Esophagus muscularis mucosa (tissue), 4 donors: ENCODE measurements around the gene UBE2D4. TPM values are rescaled to one million over a fixed set of nuclear protein-coding genes. Genes with fewer than 3 reads are reported as not detected.
A peak's percentile ranks its signal among the peaks of the same experiment; 100 is the strongest.
"Not testable (repeated sequence)": the region's sequence is repeated elsewhere in the genome, so short reads cannot be mapped to it uniquely, and the experiment has no call there.

ENCODE experiments used
- DNase-seq: peaks from one replicate; pipeline ENCODE4 v3.0.0-alpha.2; 2017; ENCODE audit errors: extremely low spot score
- H3K27ac ChIP-seq, 4 donors: fragments of 200-600 bp; sonication (generic); replicated peaks in 1 of 4; 1 replicate in 3 of 4; 2 replicates in 1 of 4; pipeline ENCODE4 v1.5.1; 2016 to 2019; ENCODE audit warnings: mild to moderate bottlenecking in 1 of 4
- H3K27me3 ChIP-seq, 4 donors: fragments of 200-600 bp; sonication (generic); one replicate each; pipeline versions ENCODE4 v1.5.1 to v1.6.0; 2016 to 2019
- H3K36me3 ChIP-seq, 4 donors: fragments of 200-600 bp; sonication (generic); one replicate each; pipeline ENCODE4 v1.5.1; 2016 to 2019
- H3K4me1 ChIP-seq, 4 donors: fragments of 200-600 bp; sonication (generic); one replicate each; pipeline ENCODE4 v1.5.1; 2016 to 2019
- H3K4me3 ChIP-seq, 4 donors: fragments of 200-600 bp; sonication (generic); 1 replicate in 2 of 4; 2 replicates in 2 of 4; pipeline ENCODE4 v1.5.1; 2016 to 2019; ENCODE audit warnings: mild to moderate bottlenecking in 4 of 4, moderate library complexity in 1 of 4
- H3K9me3 ChIP-seq, 4 donors: fragments of 200-600 bp; sonication (generic); 1 replicate in 3 of 4; 2 replicates in 1 of 4; pipeline ENCODE4 v1.5.1; 2016 to 2019
- CTCF ChIP-seq, 3 experiments: fragments of 200-600 bp in 2 of 3; fragments of 450-650 bp in 1 of 3; sonication (generic) in 2 of 3; IDR thresholded peaks; one replicate each; pipeline ENCODE4 v1.5.1; 2017 to 2019; ENCODE audit warnings: antibody characterized with exemption in 3 of 3, mild to moderate bottlenecking in 2 of 3, moderate library complexity in 1 of 3
- EP300 ChIP-seq: sonication (generic); formaldehyde crosslinking; IDR thresholded peaks from one replicate; pipeline ENCODE4 v1.6.1; 2017; ENCODE audit warnings: antibody characterized with exemption
- POLR2A ChIP-seq: fragments of 450-650 bp; IDR thresholded peaks from one replicate; pipeline ENCODE4 v1.6.1; 2017; ENCODE audit warnings: antibody characterized with exemption, moderate library complexity, mild to moderate bottlenecking, low read depth
- POLR2AphosphoS5 ChIP-seq, 2 donors: sonication (generic); formaldehyde crosslinking; IDR thresholded peaks; one replicate each; pipeline ENCODE4 v1.6.1; 2017; ENCODE audit warnings: antibody characterized with exemption in 2 of 2
- WGBS: methylation state at CpG from one replicate; pipeline ENCODE4 v1.1.5; 2018; 5-methylcytosine and 5-hydroxymethylcytosine counted together
- intact Hi-C: fragments of 100-400 bp; cut with DNase I; formaldehyde crosslinking; loops from one replicate; pipeline ENCODE4 v1.15.1; 2023
- total RNA-seq, 4 donors: library from RNA; depleted of rRNA; stranded (reverse); fragments of >200 nt; gene quantifications; one replicate each; pipeline versions ENCODE4 v1.1.0 to v1.2.1, GENCODE V29; 2016

The UBE2D4 gene
- total RNA-seq, 4 donors from 2014 or later = 20.1 to 36.4 (median 26.3) TPM

GRCh38 chr7:43953071-43953470 lies 26.8 kb downstream of the UBE2D4 start:
- TF ChIP-seq POLR2A = no peak
- TF ChIP-seq CTCF (IDR thresholded peaks at IDR 0.05) = no peak
- no peak for TF ChIP-seq POLR2AphosphoS5 (IDR thresholded peaks at IDR 0.05)
- Histone ChIP-seq H3K27me3 (no peaks in the 10 kb centered on the region), H3K27ac (no peak overlapping the region), H3K4me1 (no peaks in the 10 kb centered on the region), H3K9me3 (no peaks in the 10 kb centered on the region), H3K4me3 (no peak overlapping the region), H3K36me3 (peaks cover 26 to 80% (median 56%) of the 10 kb centered on the region in 4 donors)
- intact Hi-C loops = no loop called here
- WGBS = 97% methylated on average over 5 of the region's 5 CpGs
- no peak for DNase-seq

DNA sequence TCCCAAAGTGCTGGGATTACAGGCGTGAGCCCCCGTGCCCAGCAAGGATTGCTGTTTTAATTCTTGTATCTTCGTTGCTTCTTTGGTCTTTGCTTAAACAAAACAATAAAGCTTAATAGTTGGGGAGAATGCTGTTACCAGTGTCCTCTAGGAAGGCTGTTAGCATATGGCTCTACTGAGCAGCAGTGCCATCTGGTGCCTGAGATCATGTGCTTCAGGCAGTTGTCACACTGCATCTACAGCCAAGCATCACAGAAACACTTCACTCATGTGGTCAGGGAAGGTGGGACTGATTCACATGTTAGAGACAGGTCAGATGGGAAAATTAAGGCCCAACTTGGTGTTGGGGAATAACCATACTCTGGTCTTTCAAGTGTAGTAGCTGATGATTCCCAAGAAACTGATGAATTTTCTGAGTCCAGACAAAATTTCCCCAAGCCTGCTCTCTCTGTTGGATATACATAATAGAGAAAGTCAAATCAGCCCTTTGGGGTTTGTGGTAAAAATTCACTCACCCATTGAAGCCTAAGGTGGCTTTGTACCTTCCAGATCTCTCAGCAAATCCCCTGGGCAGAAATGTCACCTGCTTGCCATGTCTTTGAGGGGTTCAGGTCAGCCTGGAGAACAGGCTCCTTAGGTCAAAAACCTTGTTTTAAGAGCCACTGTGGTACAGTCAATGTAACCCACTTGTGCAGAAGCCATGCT lies 28.4 kb downstream of the UBE2D4 start:
- no peak overlapping the region for H3K27ac ChIP-seq
- no peak overlapping the region for H3K4me3 ChIP-seq
- no peak for TF ChIP-seq POLR2AphosphoS5 (IDR thresholded peaks at IDR 0.05)
- peak in 1 of 3 experiments; percentile 23 for TF ChIP-seq CTCF (IDR thresholded peaks at IDR 0.05)
- peaks cover 26 to 64% (median 42%) of the 10 kb centered on the region in 4 donors for H3K36me3 ChIP-seq
- no peak for DNase-seq
- H3K27me3 ChIP-seq = no peaks in the 10 kb centered on the region
- intact Hi-C loops = no loop called here
- H3K9me3 ChIP-seq = no peaks in the 10 kb centered on the region
- no peaks in the 10 kb centered on the region for H3K4me1 ChIP-seq
- WGBS = 83% methylated on average over 3 of the region's 3 CpGs

- 79% methylated on average over 3 of the region's 3 CpGs for WGBS
These were observed 29.8 kb downstream of the UBE2D4 start for GRCh38 chr7:43956027-43956426.

GRCh38 chr7:43960933-43961332 lies 34.7 kb downstream of the UBE2D4 start:
- Histone ChIP-seq H3K4me1 (no peaks in the 10 kb centered on the region), H3K4me3 (no peak overlapping the region), H3K27me3 (no peaks in the 10 kb centered on the region), H3K27ac (no peak overlapping the region), H3K36me3 (peaks cover 0 to 38% (median 6%) of the 10 kb centered on the region in 4 donors), H3K9me3 (no peaks in the 10 kb centered on the region)
- 25% methylated on average over 1 of the region's 1 CpG for WGBS
- DNase-seq = no peak
- TF ChIP-seq CTCF (IDR thresholded peaks at IDR 0.05) = no peak
- no peak for TF ChIP-seq POLR2A
- intact Hi-C loops = no loop called here

More at GRCh38 chr7:43956027-43956426, 29.8 kb downstream of the UBE2D4 start:
- Histone ChIP-seq H3K4me3 (no peak overlapping the region), H3K27me3 (no peaks in the 10 kb centered on the region), H3K4me1 (no peaks in the 10 kb centered on the region), H3K27ac (no peak overlapping the region), H3K9me3 (no peaks in the 10 kb centered on the region), H3K36me3 (peaks cover 17 to 60% (median 30%) of the 10 kb centered on the region in 4 donors)
- intact Hi-C loops = no loop called here
- no peak for TF ChIP-seq POLR2A
- TF ChIP-seq EP300 = no peak
- no peak for TF ChIP-seq POLR2AphosphoS5 (IDR thresholded peaks at IDR 0.05)
- TF ChIP-seq CTCF (IDR thresholded peaks at IDR 0.05) = no peak
- no peak for DNase-seq

DNA sequence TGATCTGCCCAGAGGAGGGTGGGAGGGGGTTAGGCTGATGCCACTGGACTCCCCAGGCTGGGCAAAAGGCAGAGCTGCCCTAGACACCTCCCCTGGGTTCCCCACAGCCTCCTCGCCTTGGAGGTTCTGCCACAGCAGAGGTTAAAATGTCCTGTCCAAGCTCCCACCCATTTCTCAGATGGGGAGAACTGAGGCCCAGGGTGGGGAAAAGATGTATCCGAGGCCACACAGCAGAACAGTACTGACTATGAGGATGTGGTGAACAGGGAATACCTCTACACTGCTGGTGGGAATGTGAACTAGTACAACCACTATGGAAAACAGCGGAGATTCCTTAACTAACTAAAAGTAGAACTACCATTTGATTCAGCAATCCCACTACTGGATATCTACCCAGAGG lies 40.2 kb downstream of the UBE2D4 start:
- H3K4me1 ChIP-seq, H3K4me3 ChIP-seq, H3K9me3 ChIP-seq, DNase-seq, intact Hi-C loops, H3K27ac ChIP-seq, H3K27me3 ChIP-seq: not testable (repeated sequence)
- H3K36me3 ChIP-seq = peaks cover 0 to 29% (median 7%) of the 10 kb centered on the region in 4 donors
- 96% methylated on average over 2 of the region's 3 CpGs for WGBS

GRCh38 chr7:43968172-43969040 lies 42.2 kb downstream of the UBE2D4 start:
- WGBS = 95% methylated on average over 7 of the region's 20 CpGs
- H3K27me3 ChIP-seq, H3K27ac ChIP-seq, intact Hi-C loops, DNase-seq, H3K9me3 ChIP-seq, H3K4me1 ChIP-seq, H3K4me3 ChIP-seq: not testable (repeated sequence)
- peaks cover 0 to 24% (median 6%) of the 10 kb centered on the region in 4 donors for H3K36me3 ChIP-seq

- H3K27me3 ChIP-seq, intact Hi-C loops, H3K4me3 ChIP-seq, H3K27ac ChIP-seq, H3K9me3 ChIP-seq, DNase-seq, H3K4me1 ChIP-seq: not testable (repeated sequence)
- H3K36me3 ChIP-seq = peaks cover 0 to 15% (median 3%) of the 10 kb centered on the region in 4 donors
- WGBS = 100% methylated on average over 1 of the region's 11 CpGs
These were observed 43.4 kb downstream of the UBE2D4 start for GRCh38 chr7:43969586-43969985.

DNA sequence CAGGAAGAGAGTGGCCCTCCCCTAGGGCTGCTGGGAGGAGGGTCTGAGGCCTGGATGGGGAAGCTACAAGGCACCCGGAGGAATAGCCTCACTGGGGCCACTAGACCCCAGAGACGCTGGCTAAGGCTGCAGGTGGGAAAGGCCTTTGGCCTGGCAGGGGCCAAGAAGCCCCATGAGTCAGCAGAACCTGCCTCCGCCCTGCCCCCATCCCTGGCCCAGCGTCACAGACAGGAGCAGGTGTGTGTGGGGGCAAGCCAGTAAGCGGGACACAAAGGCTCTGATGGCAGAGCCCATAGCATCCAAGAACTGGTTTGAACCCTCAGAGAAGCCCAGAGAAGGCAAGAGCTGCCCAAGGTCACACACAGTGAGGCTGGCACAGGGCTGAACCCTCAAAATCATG lies 44.5 kb downstream of the UBE2D4 start:
- H3K4me1 ChIP-seq, H3K4me3 ChIP-seq, DNase-seq, H3K9me3 ChIP-seq, H3K27ac ChIP-seq, intact Hi-C loops, H3K27me3 ChIP-seq: not testable (repeated sequence)
- WGBS = 100% methylated on average over 1 of the region's 5 CpGs
- H3K36me3 ChIP-seq = peaks cover 0 to 10% (median 3%) of the 10 kb centered on the region in 4 donors
